SU-DHL-6 (cell line): ENCODE data around the gene HLA-DRA.

Source experiments
- CTCF ChIP-seq: fragments of 200-600 bp; sonication (generic); IDR thresholded peaks from one replicate; pipeline ENCODE4 v1.5.1; 2017; ENCODE audit warnings: antibody characterized with exemption, mild to moderate bottlenecking, low read length, moderate library complexity; ENCODE audit not compliant: insufficient read depth, poor library complexity, severe bottlenecking
- EZH2phosphoT487 ChIP-seq: fragments of 200-600 bp; sonication (generic), shearing (Covaris generic); conservative IDR thresholded peaks from 2 replicates; pipeline ENCODE4 v1.6.1; 2018; ENCODE audit warnings: mild to moderate bottlenecking, antibody characterized with exemption, low read length, moderate library complexity, mixed read lengths

- TF ChIP-seq CTCF, result no peak
- no peak for TF ChIP-seq EZH2phosphoT487
Observed at GRCh38 chr6:32427218-32427617, 12.5 kb upstream of the HLA-DRA start.
